ENCODE data around the gene MPND. TPM values are rescaled to one million over a fixed set of nuclear protein-coding genes. Genes with fewer than 3 reads are reported as not detected.

Gene MPND
- total RNA-seq, 1 experiment from 2014 or later = 24.3 TPM

- Histone ChIP-seq H3K4me1 (ENCODE audit: control insufficient read depth in 1 of 2, insufficient read depth in 2 of 2, low read length in 2 of 2) (no peaks in the 10 kb centered on the region), H4K20me1 (ENCODE audit: insufficient read depth) (peaks cover 4% of the 10 kb centered on the region; the same call in 1 of the 2 replicates), H3K36me3 (ENCODE audit: control insufficient read depth in 1 of 2, insufficient read depth in 2 of 2, low read length in 2 of 2) (peaks cover 4% of the 10 kb centered on the region in 2 experiments; a peak in 3 of 4 replicates), H3K9me2 (ENCODE audit: insufficient read depth) (no peaks in the 10 kb centered on the region), H3K4me2 (ENCODE audit: low read length) (no peak overlapping the region), H3K4me3 (replicated peaks in 1 of 2; ENCODE audit: low read depth in 1 of 2, low read length in 2 of 2) (no peak overlapping the region), H3K9ac (ENCODE audit: low read length) (no peak overlapping the region), H2AFZ (ENCODE audit: low read depth, low read length, poor library complexity, severe bottlenecking) (no peak overlapping the region), H3K27me3 (ENCODE audit: insufficient read depth, low read length) (no peaks in the 10 kb centered on the region), H3K79me2 (ENCODE audit: insufficient read depth, low read length) (peaks cover 96% of the 10 kb centered on the region), H3K9me3 (ENCODE audit: control insufficient read depth in 1 of 2, insufficient read depth in 1 of 2, low read depth in 1 of 2, low read length in 2 of 2) (no peaks in the 10 kb centered on the region), H3K27ac (ENCODE audit: low read depth, low read length) (no peak overlapping the region)
- no peak for ATAC-seq
- ChIA-PET RAD21 (ENCODE audit: low non-redundant PET in 1 of 2, low total read pairs in 2 of 2, uncharacterized antibody in 2 of 2, unreplicated experiment in 2 of 2) (no interaction called here), POLR2A (no interaction called here), CTCF (interaction anchor here (1.2 kb wide), 1 partner anchor 12 kb away, joined by 3 read pairs; no protein-coding TSS in a partner anchor)
- DNase-seq (ENCODE audit: low read depth, low spot score) = no peak
- no TSS peak for BruUV-seq (replicated peaks)
- TF ChIP-seq SIN3A (IDR thresholded peaks at IDR 0.05; ENCODE audit: low read depth) = no peak
- TF ChIP-seq YY1 (IDR thresholded peaks at IDR 0.05; ENCODE audit: extremely low read depth, insufficient replicate concordance, low read depth, low read length) = no peak
- no peak for TF ChIP-seq REST (IDR thresholded peaks at IDR 0.05; ENCODE audit: low read depth)
- no peak for TF ChIP-seq CTCF (IDR thresholded peaks at IDR 0.05 in 2 of 3, conservative IDR thresholded peaks at IDR 0.05 in 1 of 3; ENCODE audit: borderline replicate concordance in 1 of 3, insufficient read depth in 1 of 3, low read depth in 2 of 3, low read length in 2 of 3)
- TF ChIP-seq ZNF274 (IDR thresholded peaks at IDR 0.05; ENCODE audit: low read depth, low read length) = no peak
- no peak for TF ChIP-seq SRF (IDR thresholded peaks at IDR 0.05; ENCODE audit: low read depth)
- TF ChIP-seq ELF1 (IDR thresholded peaks at IDR 0.05; ENCODE audit: borderline replicate concordance, low read depth) = no peak
- TF ChIP-seq EZH2 (IDR thresholded peaks at IDR 0.05) = no peak
- no peak for TF ChIP-seq RAD21 (IDR thresholded peaks at IDR 0.05; ENCODE audit: low read depth)
- no peak for TF ChIP-seq CBX3 (IDR thresholded peaks at IDR 0.05; ENCODE audit: low read depth)
- TF ChIP-seq CEBPB (IDR thresholded peaks at IDR 0.05; ENCODE audit: low read depth) = no peak
- TF ChIP-seq JUND (IDR thresholded peaks at IDR 0.05) = no peak
- TF ChIP-seq POLR2AphosphoS5 (IDR thresholded peaks at IDR 0.05; ENCODE audit: low read depth, low read length) = no peak
- intact Hi-C loops (cut with micrococcal nuclease) = no loop called here
Measured at GRCh38 chr19:4388337-4389063, 45.1 kb downstream of the MPND start.
